ENCODE results near the gene EMP1. TPM values are rescaled to one million over a fixed set of nuclear protein-coding genes. Genes with fewer than 3 reads are reported as not detected.
A peak's percentile ranks its signal among the peaks of the same experiment; 100 is the strongest.

Gene EMP1
- polyA plus RNA-seq, 1 donor from 2014 or later, result 0.33 TPM

GRCh38 chr12:13227191-13227590 is 30.7 kb downstream of the EMP1 start:
- Histone ChIP-seq H3F3A (ENCODE audit: insufficient read depth, low read length, poor library complexity, severe bottlenecking) (no peaks in the 10 kb centered on the region), H4K20me1 (ENCODE audit: insufficient read depth) (no peaks in the 10 kb centered on the region), H3K36me3 (ENCODE audit: insufficient read depth, low read length) (no peaks in the 10 kb centered on the region), H3K4me3 (ENCODE audit: low read length) (no peak overlapping the region), H3K9ac (ENCODE audit: low read length) (no peak overlapping the region), H2AFZ (ENCODE audit: low read depth, low read length) (no peak overlapping the region), H3K79me2 (replicated peaks; ENCODE audit: insufficient read depth, low read length) (no peaks in the 10 kb centered on the region), H3K9me3 (ENCODE audit: low read length) (no peaks in the 10 kb centered on the region), H3K27me3 (ENCODE audit: insufficient read depth, low read depth, low read length) (no peaks in the 10 kb centered on the region), H3K9me2 (ENCODE audit: insufficient read depth, low read length) (no peaks in the 10 kb centered on the region), H3K4me2 (ENCODE audit: low read length) (no peak overlapping the region), H3K27ac (ENCODE audit: low read length) (no peak overlapping the region)
- TF ChIP-seq EZH2 (IDR thresholded peaks at IDR 0.05; ENCODE audit: borderline replicate concordance, insufficient read depth, low read length, poor library complexity, severe bottlenecking) (no peak), CTCF (IDR thresholded peaks at IDR 0.05; ENCODE audit: poor library complexity, severe bottlenecking) (no peak), SMC3 (conservative IDR thresholded peaks at IDR 0.05; ENCODE audit: poor library complexity) (no peak)

- H3K9me2 ChIP-seq (ENCODE audit: insufficient read depth, low read length), result no peaks in the 10 kb centered on the region
- no peak overlapping the region for H3K4me3 ChIP-seq (ENCODE audit: low read length)
- no peaks in the 10 kb centered on the region for H4K20me1 ChIP-seq (ENCODE audit: insufficient read depth)
- no peak overlapping the region for H3K9ac ChIP-seq (ENCODE audit: low read length)
- H3K27ac ChIP-seq (ENCODE audit: low read length), result no peak overlapping the region
- H3K79me2 ChIP-seq (replicated peaks; ENCODE audit: insufficient read depth, low read length), result no peaks in the 10 kb centered on the region
- no peaks in the 10 kb centered on the region for H3F3A ChIP-seq (ENCODE audit: insufficient read depth, low read length, poor library complexity, severe bottlenecking)
- H2AFZ ChIP-seq (ENCODE audit: low read depth, low read length), result no peak overlapping the region
- H3K9me3 ChIP-seq (ENCODE audit: low read length), result no peaks in the 10 kb centered on the region
- no peaks in the 10 kb centered on the region for H3K36me3 ChIP-seq (ENCODE audit: insufficient read depth, low read length)
- TF ChIP-seq REST (IDR thresholded peaks at IDR 0.05; ENCODE audit: borderline replicate concordance) (no peak), EP300 (conservative IDR thresholded peaks at IDR 0.05; ENCODE audit: poor library complexity, severe bottlenecking) (no peak)
- no peaks in the 10 kb centered on the region for H3K27me3 ChIP-seq (ENCODE audit: insufficient read depth, low read depth, low read length)
- no peak overlapping the region for H3K4me2 ChIP-seq (ENCODE audit: low read length)
These were observed 32.1 kb downstream of the EMP1 start for GRCh38 chr12:13228579-13228978.

- no peaks in the 10 kb centered on the region for H3K79me2 ChIP-seq (replicated peaks; ENCODE audit: insufficient read depth, low read length)
- peak; percentile 46 for TF ChIP-seq RAD21 (conservative IDR thresholded peaks at IDR 0.05)
- TF ChIP-seq TAF1 (IDR thresholded peaks at IDR 0.05; ENCODE audit: low read depth), result no peak
- TF ChIP-seq POLR2AphosphoS5 (IDR thresholded peaks at IDR 0.05), result no peak
- peak; percentile 21 for TF ChIP-seq SMC3 (conservative IDR thresholded peaks at IDR 0.05; ENCODE audit: poor library complexity)
- no peaks in the 10 kb centered on the region for H3K36me3 ChIP-seq (ENCODE audit: insufficient read depth, low read length)
- H3K4me3 ChIP-seq (ENCODE audit: low read length), result no peak overlapping the region
- no peak overlapping the region for H3K4me2 ChIP-seq (ENCODE audit: low read length)
- H3F3A ChIP-seq (ENCODE audit: insufficient read depth, low read length, poor library complexity, severe bottlenecking), result no peaks in the 10 kb centered on the region
- H3K27me3 ChIP-seq (ENCODE audit: insufficient read depth, low read depth, low read length), result no peaks in the 10 kb centered on the region
- H3K9ac ChIP-seq (ENCODE audit: low read length), result no peak overlapping the region
- no peaks in the 10 kb centered on the region for H4K20me1 ChIP-seq (ENCODE audit: insufficient read depth)
- no peaks in the 10 kb centered on the region for H3K9me3 ChIP-seq (ENCODE audit: low read length)
- H3K9me2 ChIP-seq (ENCODE audit: insufficient read depth, low read length), result no peaks in the 10 kb centered on the region
- H3K27ac ChIP-seq (ENCODE audit: low read length), result no peak overlapping the region
- H2AFZ ChIP-seq (ENCODE audit: low read depth, low read length), result no peak overlapping the region
These were observed 33.0 kb downstream of the EMP1 start for GRCh38 chr12:13229504-13229903.
